Osteocyte (in vitro differentiated cells): ENCODE data around the gene NDUFAB1. TPM values are rescaled to one million over a fixed set of nuclear protein-coding genes. Genes with fewer than 3 reads are reported as not detected.

Source experiments
- DNase-seq: peaks from one replicate; pipeline ENCODE4 v3.0.0; 2021; ENCODE audit warnings: mixed read lengths; ENCODE audit not compliant: unreplicated experiment; ENCODE audit errors: extremely low spot score
- H3K27ac Mint-ChIP-seq: one replicate; pipeline ENCODE4 v1.8.0; 2021; ENCODE audit warnings: mild to moderate bottlenecking, mixed read lengths; ENCODE audit not compliant: unreplicated experiment
- H3K27me3 Mint-ChIP-seq: one replicate; pipeline ENCODE4 v1.8.0; 2021; ENCODE audit warnings: mixed read lengths; ENCODE audit not compliant: unreplicated experiment
- H3K36me3 Mint-ChIP-seq: one replicate; pipeline ENCODE4 v1.8.0; 2021; ENCODE audit warnings: mixed read lengths; ENCODE audit not compliant: unreplicated experiment
- H3K4me1 Mint-ChIP-seq: one replicate; pipeline ENCODE4 v1.8.0; 2021; ENCODE audit warnings: mixed read lengths; ENCODE audit not compliant: unreplicated experiment
- H3K4me3 Mint-ChIP-seq: one replicate; pipeline ENCODE4 v1.8.0; 2021; ENCODE audit warnings: mild to moderate bottlenecking, moderate library complexity, mixed read lengths; ENCODE audit not compliant: unreplicated experiment
- H3K9me3 Mint-ChIP-seq: one replicate; pipeline ENCODE4 v1.8.0; 2021; ENCODE audit warnings: mixed read lengths; ENCODE audit not compliant: unreplicated experiment
- long read RNA-seq: library from polyadenylated mRNA; unstranded; transcript quantifications from one replicate; pipeline ENCODE4 v2.0.0, GENCODE V29; 2021
- total RNA-seq: library from RNA; stranded (reverse); gene quantifications from 2 replicates; pipeline ENCODE4 v1.2.1, GENCODE V29; 2021
- TF ChIP-seq, protein P1 (sequence below): fragments of 200-600 bp; sonication (generic); IDR thresholded peaks from 2 replicates; pipeline ENCODE4 v1.5.0; 2021; ENCODE audit warnings: antibody characterized with exemption, mild to moderate bottlenecking, moderate library complexity

The NDUFAB1 gene
- 49.7 and 59.4 TPM in 2 replicates for total RNA-seq
- long read RNA-seq, transcript NDUFAB1-201 (5 exons, 717 nt): major isoform, 24 of 27 reads
- long read RNA-seq, partial matches to known transcripts: 0 of 27 reads
- long read RNA-seq, other reads (novel, unspliced or antisense): 2 of 27 reads

DNA sequence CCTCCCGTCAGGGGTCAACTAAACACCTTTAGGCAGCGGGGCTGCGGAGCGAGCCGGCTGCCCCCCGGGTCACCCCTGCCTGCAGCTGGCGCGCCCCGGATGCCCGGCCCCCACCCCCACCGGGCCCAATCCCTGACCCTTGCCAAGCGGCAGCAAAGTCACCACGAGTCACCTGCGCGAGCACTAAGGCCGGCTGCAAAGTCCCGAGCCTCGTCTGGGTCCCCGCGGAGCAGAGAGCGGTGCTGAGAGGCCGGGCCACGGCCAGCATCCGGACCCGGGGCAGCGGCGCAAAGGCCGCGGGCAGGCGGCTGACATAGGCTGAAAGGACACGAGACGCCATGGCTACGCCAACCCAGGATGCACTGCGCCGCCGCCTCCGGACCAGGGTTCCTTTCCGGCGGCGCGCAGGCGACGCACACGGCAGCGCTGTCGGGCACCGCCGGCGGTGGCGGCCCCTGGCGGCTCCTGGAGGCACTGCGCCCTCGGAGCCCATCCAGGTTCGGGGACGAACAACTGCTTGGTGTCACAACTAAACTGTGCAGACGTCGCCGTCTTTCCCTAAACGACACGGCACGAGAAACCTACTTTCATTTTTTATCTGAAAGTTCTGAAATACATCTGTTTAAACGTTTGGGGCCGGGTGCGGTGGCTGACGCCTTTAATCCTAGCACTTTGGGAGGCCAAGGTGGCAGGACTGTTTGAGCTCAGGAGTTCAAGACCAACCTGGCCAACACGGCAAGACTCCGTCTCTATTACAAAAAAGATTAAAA is at the start of gene NDUFAB1:
Gene NDUFAB1 (minus strand): TSS at position 366 of the 770 bp plus-strand sequence. CDS start 26 bp downstream, at position 340.
- no peaks in the 10 kb centered on the region for H3K27me3 Mint-ChIP-seq
- H3K27ac Mint-ChIP-seq: peak within 1 kb of the TSS; percentile 71
- peak; percentile 97 for DNase-seq
- no peaks in the 10 kb centered on the region for H3K9me3 Mint-ChIP-seq
- peaks cover 13% of the 10 kb centered on the region for H3K36me3 Mint-ChIP-seq
- H3K4me1 Mint-ChIP-seq: peaks cover 14% of the 10 kb centered on the region
- TF ChIP-seq, protein P1, sequence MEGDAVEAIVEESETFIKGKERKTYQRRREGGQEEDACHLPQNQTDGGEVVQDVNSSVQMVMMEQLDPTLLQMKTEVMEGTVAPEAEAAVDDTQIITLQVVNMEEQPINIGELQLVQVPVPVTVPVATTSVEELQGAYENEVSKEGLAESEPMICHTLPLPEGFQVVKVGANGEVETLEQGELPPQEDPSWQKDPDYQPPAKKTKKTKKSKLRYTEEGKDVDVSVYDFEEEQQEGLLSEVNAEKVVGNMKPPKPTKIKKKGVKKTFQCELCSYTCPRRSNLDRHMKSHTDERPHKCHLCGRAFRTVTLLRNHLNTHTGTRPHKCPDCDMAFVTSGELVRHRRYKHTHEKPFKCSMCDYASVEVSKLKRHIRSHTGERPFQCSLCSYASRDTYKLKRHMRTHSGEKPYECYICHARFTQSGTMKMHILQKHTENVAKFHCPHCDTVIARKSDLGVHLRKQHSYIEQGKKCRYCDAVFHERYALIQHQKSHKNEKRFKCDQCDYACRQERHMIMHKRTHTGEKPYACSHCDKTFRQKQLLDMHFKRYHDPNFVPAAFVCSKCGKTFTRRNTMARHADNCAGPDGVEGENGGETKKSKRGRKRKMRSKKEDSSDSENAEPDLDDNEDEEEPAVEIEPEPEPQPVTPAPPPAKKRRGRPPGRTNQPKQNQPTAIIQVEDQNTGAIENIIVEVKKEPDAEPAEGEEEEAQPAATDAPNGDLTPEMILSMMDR: peak; percentile 100
- H3K4me3 Mint-ChIP-seq: peak within 1 kb of the TSS; percentile 82

DNA sequence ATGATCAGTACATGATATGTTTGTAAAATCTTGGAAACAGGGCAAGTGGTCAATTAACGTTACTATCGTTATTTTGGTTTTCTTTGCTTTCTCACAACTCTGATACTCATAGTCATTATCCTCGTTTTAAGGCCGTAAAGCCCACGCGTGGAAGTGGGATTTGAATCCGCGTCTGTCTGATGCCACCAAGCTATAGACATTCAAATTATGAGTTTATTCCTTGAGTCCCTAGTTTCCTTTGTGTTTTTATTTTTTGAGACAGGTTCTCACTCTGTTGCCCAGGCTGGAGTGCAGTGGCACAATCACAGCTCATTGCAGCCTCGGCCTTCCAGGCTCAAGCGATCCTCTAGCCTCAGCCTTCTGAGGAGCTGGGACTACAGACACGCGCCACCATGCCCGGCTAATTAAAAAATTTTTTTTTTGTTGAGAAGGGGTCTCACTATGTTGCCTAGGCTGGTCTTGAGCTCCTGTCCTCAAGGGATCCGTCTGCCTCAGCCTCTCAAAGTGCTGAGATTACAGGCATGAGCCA is 46.2 kb upstream of the NDUFAB1 start:
- Mint-ChIP-seq H3K4me3 (peak overlapping the region; percentile 99), H3K9me3 (peaks cover 3% of the 10 kb centered on the region), H3K36me3 (peaks cover 19% of the 10 kb centered on the region), H3K27me3 (no peaks in the 10 kb centered on the region), H3K27ac (peak overlapping the region; percentile 97), H3K4me1 (peaks cover 26% of the 10 kb centered on the region)
- TF ChIP-seq, protein P1: no peak
- DNase-seq: no peak

DNA sequence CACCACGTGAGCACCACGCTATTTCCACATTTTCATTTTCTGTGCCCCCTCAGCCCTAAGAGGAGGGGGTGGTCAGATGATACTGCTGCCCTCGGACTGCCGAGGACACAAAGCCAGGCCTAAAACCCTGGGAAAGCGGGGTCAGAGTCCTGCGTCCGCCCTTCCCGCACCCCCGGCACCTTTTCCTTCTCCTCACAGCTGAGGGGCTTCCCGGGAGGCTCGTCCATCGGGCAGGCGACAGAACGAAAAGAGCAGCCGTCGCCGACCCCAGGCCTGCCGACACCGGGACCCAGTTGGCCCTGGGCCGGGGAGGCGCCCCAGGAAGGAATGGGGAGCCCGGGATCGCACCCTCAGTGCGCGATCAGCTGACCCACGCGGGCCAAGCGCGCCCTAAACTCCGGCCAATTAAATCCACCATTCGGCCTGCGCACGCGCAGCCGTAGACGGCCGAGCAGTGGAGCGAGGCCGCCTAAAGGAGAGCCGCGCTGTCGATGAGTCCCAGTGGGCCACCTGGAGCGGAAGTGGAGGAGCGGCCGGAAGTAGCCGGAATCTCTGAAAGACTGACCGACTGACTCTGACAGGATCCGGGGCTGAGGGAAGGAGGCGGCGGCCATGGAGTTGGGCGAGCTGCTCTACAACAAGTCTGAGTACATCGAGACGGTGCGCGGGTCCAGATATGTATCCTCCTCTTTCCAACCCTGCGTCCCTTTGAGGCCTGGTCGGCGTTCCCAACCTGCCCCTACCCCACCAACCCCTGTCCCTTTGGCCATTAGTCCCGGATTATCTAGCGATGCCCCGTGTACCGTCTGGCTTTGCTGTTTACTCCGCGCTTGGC is 45.0 kb upstream of the NDUFAB1 start, which contains the start of the genes DCTN5 and PALB2:
Gene DCTN5 (plus strand): TSS at position 536 of the 835 bp plus-strand sequence. CDS start 77 bp downstream, at position 613.
Gene PALB2 (minus strand): TSS at position 380 of the 835 bp plus-strand sequence. CDS start 153 bp downstream, at position 227.
- Mint-ChIP-seq H3K9me3 (no peaks in the 10 kb centered on the region), H3K36me3 (peaks cover 14% of the 10 kb centered on the region)

DNA sequence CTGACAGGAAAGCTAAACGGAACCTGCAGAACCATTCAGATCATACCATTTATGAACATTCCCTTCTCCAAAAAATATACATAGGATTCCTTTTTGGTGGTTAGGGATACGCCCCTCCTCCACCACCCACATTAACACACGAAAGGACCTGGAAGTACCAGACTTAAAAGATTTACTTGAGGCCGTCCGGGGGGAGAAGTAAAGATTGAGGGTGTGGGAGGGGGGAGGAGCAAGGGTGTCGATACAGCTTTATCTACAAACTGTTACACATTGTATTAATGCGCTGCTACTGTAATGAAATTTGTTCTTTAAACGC is 44.5 kb upstream of the NDUFAB1 start:
- peak overlapping the region; percentile 97 for H3K27ac Mint-ChIP-seq
- no peak for DNase-seq
- H3K9me3 Mint-ChIP-seq: no peaks in the 10 kb centered on the region
- H3K4me1 Mint-ChIP-seq: peaks cover 26% of the 10 kb centered on the region
- no peaks in the 10 kb centered on the region for H3K27me3 Mint-ChIP-seq
- peaks cover 14% of the 10 kb centered on the region for H3K36me3 Mint-ChIP-seq
- peak overlapping the region; percentile 99 for H3K4me3 Mint-ChIP-seq
- TF ChIP-seq, protein P1: no peak

More for the DNA sequence above, 45.0 kb upstream of the NDUFAB1 start, which contains the start of the genes DCTN5 and PALB2:
- peak within 1 kb of the TSS; percentile 99 for H3K4me3 Mint-ChIP-seq
- peaks cover 26% of the 10 kb centered on the region for H3K4me1 Mint-ChIP-seq
- peak; percentile 97 for DNase-seq
- TF ChIP-seq, protein P1: no peak
- H3K27ac Mint-ChIP-seq: peak within 1 kb of the TSS; percentile 97
- H3K27me3 Mint-ChIP-seq: no peaks in the 10 kb centered on the region
